Measurements from ENCODE around the gene TRIP13. TPM values are rescaled to one million over a fixed set of nuclear protein-coding genes. Genes with fewer than 3 reads are reported as not detected.

TRIP13 gene
- total RNA-seq, 1 donor from 2014 or later = 18.2 TPM

DNA sequence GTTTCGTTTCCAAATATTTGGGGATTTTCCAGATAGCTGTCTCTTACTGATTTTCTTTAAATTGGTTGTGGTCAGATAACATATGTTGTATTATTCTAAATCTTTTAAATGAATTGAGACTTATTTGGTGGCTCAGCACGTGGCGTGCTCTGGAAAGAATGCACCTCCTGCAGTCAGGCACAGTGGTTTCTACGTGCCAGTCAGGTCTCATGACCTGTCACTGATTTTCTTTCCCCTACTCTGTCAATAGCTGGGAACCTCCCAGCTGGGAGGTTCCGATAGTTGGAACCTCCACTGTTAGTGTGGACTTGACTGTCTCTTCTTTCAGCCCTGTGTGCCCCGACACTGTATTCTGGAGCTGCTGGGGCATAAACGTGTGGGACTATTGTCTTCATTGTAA, 27.6 kb downstream of the TRIP13 start:
- no peaks in the 10 kb centered on the region for H3K36me3 Mint-ChIP-seq
- H3K27ac Mint-ChIP-seq = no peak overlapping the region
- H3K4me3 Mint-ChIP-seq = no peak overlapping the region
- no peak for DNase-seq (ENCODE audit: extremely low spot score, unreplicated experiment)
- TF ChIP-seq, protein P1, sequence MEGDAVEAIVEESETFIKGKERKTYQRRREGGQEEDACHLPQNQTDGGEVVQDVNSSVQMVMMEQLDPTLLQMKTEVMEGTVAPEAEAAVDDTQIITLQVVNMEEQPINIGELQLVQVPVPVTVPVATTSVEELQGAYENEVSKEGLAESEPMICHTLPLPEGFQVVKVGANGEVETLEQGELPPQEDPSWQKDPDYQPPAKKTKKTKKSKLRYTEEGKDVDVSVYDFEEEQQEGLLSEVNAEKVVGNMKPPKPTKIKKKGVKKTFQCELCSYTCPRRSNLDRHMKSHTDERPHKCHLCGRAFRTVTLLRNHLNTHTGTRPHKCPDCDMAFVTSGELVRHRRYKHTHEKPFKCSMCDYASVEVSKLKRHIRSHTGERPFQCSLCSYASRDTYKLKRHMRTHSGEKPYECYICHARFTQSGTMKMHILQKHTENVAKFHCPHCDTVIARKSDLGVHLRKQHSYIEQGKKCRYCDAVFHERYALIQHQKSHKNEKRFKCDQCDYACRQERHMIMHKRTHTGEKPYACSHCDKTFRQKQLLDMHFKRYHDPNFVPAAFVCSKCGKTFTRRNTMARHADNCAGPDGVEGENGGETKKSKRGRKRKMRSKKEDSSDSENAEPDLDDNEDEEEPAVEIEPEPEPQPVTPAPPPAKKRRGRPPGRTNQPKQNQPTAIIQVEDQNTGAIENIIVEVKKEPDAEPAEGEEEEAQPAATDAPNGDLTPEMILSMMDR (conservative IDR thresholded peaks at IDR 0.05) = no peak
- H3K4me1 Mint-ChIP-seq (ENCODE audit: unreplicated experiment) = no peaks in the 10 kb centered on the region
- no peaks in the 10 kb centered on the region for H3K9me3 Mint-ChIP-seq
- H3K27me3 Mint-ChIP-seq = peaks cover 16% of the 10 kb centered on the region

DNA sequence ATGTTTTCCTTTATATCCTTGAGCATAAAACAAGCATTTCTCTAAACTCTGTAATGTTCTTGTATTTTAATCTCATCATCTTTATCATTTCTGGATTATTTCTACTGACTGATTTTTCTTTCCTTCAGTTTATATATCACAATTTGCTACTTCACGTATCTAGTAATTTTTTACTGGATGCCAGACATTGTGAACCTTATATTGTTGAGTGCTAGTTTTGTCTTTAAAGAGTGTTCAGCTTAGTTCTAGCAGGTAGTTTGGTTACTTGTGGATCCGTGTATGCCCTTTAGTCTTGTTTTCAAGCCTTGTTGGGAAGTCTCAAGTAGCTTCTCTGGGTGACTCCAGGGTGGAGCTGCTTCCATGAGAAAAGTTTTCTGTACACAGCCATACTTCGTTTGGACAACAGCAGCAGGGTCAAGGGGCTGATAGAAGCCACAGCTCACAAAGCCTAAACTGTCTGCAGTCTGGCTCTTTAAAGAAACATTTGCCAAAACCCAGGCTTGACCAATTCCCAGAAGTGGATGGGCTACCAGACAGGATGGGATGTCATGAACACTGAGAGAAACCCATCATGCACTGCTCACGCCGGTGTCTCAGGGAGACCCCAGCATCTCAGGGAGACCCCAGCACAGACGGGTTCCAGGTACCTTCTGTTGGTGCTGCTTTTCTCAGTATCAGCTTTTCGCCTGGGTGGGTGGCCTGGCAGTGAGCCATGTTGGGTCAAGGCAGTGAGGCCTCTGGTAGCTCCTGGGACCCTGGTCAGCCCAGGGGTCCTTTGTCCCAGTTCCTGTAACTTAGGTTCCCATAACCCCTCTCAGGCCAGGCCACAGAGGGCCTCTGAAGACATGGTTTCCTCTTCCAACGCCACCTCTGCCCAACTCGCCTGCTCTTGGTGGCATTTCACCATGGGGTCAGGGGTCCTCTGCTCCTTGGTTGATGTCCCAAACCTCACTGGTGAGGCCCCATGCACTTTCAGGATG, 29.1 kb downstream of the TRIP13 start:
- Mint-ChIP-seq H3K36me3 (no peaks in the 10 kb centered on the region), H3K27me3 (peaks cover 30% of the 10 kb centered on the region), H3K4me3 (no peak overlapping the region), H3K4me1 (ENCODE audit: unreplicated experiment) (peaks cover 8% of the 10 kb centered on the region), H3K27ac (no peak overlapping the region), H3K9me3 (no peaks in the 10 kb centered on the region)
- TF ChIP-seq, protein P1 (conservative IDR thresholded peaks at IDR 0.05) = no peak
- DNase-seq (ENCODE audit: extremely low spot score, unreplicated experiment) = peak; percentile 50

DNA sequence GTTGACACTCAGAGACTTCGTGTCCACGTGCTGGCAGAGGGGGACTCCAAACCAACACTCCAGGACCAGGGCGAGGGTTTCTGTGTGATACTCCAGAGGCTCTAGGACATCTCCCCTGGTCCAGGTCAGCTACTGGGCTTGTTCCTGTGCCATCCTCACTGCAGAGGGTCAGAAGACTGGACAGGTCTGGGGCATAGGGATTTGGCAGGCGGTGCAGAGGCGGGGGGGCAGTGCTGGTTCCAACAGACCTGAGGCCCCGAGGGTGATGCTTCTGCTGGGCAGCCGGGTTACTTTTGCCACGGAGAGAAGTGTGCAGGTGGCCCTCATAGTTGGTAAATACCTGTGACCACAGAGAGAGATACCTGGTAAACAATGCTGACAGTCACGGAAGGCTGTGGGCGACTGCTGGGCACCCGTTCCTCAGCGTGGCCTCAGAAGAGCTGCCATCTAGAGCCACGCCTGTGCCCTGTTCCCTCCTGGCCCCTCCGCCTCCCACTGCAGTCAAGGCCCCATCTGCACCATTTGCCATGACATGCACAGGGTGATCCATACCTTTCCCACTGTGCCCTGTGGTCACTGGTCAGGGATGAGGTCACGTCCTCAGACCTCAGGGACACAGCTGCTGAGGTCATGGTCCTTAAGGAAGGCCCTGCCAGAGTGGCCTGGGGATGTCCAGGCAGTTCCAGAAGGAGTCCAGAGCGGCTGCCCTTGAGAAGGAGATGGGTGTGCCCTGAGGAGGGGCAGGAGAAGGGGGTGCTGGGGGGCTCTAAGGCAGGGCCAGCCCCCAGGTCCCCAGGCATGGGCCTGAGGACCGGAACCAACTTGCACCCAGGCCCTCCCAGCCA, 30.0 kb downstream of the TRIP13 start:
- peak; percentile 58 for DNase-seq (ENCODE audit: extremely low spot score, unreplicated experiment)
- peaks cover 8% of the 10 kb centered on the region for H3K4me1 Mint-ChIP-seq (ENCODE audit: unreplicated experiment)
- no peak overlapping the region for H3K4me3 Mint-ChIP-seq
- H3K36me3 Mint-ChIP-seq = no peaks in the 10 kb centered on the region
- H3K27me3 Mint-ChIP-seq = peaks cover 35% of the 10 kb centered on the region
- TF ChIP-seq, protein P1 (conservative IDR thresholded peaks at IDR 0.05) = no peak
- no peaks in the 10 kb centered on the region for H3K9me3 Mint-ChIP-seq
- H3K27ac Mint-ChIP-seq = no peak overlapping the region

DNA sequence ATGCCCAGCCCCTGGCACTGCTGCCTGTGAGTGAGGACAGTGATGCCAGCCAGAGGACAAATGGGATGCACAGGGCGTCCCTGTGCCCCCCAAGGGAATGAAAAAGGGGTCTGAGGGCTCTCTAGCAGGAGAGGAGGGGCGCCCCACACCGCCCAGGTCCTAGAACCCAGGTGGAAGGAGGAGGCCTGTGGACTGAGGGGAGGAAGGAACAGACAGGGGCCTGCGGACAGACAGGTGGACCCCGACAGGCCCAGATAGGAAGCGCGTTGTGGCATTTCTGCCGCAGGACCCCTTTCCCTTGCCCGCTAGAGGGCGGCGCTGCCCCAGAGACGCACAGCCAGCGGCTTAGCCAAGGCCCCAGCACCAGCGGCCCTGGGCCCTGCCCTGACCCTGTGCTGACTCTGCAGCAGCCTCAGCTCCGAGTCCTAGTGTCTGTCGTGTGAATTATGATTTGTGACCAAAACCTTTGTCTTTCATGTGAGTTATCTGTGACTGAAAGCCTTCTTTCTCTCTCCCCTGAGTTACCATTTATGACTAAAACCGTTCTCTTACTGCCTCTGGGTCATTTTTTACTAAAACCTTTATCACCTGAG, 30.7 kb downstream of the TRIP13 start:
- no peaks in the 10 kb centered on the region for H3K9me3 Mint-ChIP-seq
- peak; percentile 86 for DNase-seq (ENCODE audit: extremely low spot score, unreplicated experiment)

More for the DNA sequence above, 30.7 kb downstream of the TRIP13 start:
- TF ChIP-seq, protein P1 (conservative IDR thresholded peaks at IDR 0.05) = peak; percentile 96
- H3K36me3 Mint-ChIP-seq = peaks cover 4% of the 10 kb centered on the region
- H3K27ac Mint-ChIP-seq = no peak overlapping the region
- H3K4me1 Mint-ChIP-seq (ENCODE audit: unreplicated experiment) = peaks cover 8% of the 10 kb centered on the region
- H3K4me3 Mint-ChIP-seq = no peak overlapping the region
- peaks cover 40% of the 10 kb centered on the region for H3K27me3 Mint-ChIP-seq
